Hepatocyte (in vitro differentiated cells): ENCODE results near the gene ORAI2. TPM values are rescaled to one million over a fixed set of nuclear protein-coding genes. Genes with fewer than 3 reads are reported as not detected.
A peak's percentile ranks its signal among the peaks of the same experiment; 100 is the strongest.

Source experiments
- DNase-seq: peaks from one replicate; pipeline ENCODE4 v3.0.0-alpha.2; 2016; ENCODE audit warnings: low spot score
- H2AFZ ChIP-seq: fragments of 200-600 bp; sonication (generic); 2 replicates; pipeline ENCODE4 v1.6.0; 2016; ENCODE audit warnings: antibody characterized with exemption, mild to moderate bottlenecking
- H3K27ac ChIP-seq: fragments of 200-600 bp; sonication (generic); 2 replicates; pipeline ENCODE4 v1.5.1; 2016; ENCODE audit warnings: mild to moderate bottlenecking
- H3K27me3 ChIP-seq: fragments of 200-600 bp; sonication (generic); 2 replicates; pipeline ENCODE4 v1.6.1; 2016
- H3K36me3 ChIP-seq: fragments of 200-600 bp; sonication (generic); replicated peaks from 2 replicates; pipeline ENCODE4 v1.5.1; 2016; ENCODE audit warnings: low read depth; ENCODE audit not compliant: insufficient read depth
- H3K4me1 ChIP-seq: fragments of 200-600 bp; sonication (generic); 2 replicates; pipeline ENCODE4 v1.5.1; 2016; ENCODE audit warnings: mild to moderate bottlenecking, moderate library complexity; ENCODE audit not compliant: insufficient read depth
- H3K4me2 ChIP-seq: fragments of 200-600 bp; sonication (generic); 2 replicates; pipeline ENCODE4 v1.6.0; 2016
- H3K4me3 ChIP-seq: fragments of 200-600 bp; sonication (generic); 2 replicates; pipeline ENCODE4 v1.5.1; 2016; ENCODE audit warnings: mild to moderate bottlenecking
- H3K79me2 ChIP-seq: fragments of 200-600 bp; sonication (generic); 2 replicates; pipeline ENCODE4 v1.6.0; 2017; ENCODE audit warnings: mild to moderate bottlenecking
- H3K9me2 ChIP-seq: fragments of 200-600 bp; sonication (generic); replicated peaks from 2 replicates; pipeline ENCODE4 v1.6.0; 2017; ENCODE audit warnings: mild to moderate bottlenecking; ENCODE audit not compliant: insufficient read depth
- H3K9me3 ChIP-seq: fragments of 200-600 bp; sonication (generic); 2 replicates; pipeline ENCODE4 v1.5.1; 2016; ENCODE audit warnings: low read depth, mild to moderate bottlenecking
- H4K20me1 ChIP-seq: fragments of 200-600 bp; sonication (generic); 2 replicates; pipeline ENCODE4 v1.6.0; 2016; ENCODE audit warnings: mild to moderate bottlenecking; ENCODE audit not compliant: insufficient read depth, poor library complexity, severe bottlenecking
- CTCF ChIP-seq: fragments of 200-600 bp; sonication (generic); IDR thresholded peaks from 2 replicates; pipeline ENCODE4 v1.5.1; 2016; ENCODE audit warnings: antibody characterized with exemption, mild to moderate bottlenecking; ENCODE audit not compliant: poor library complexity
- EZH2 ChIP-seq: fragments of 200-600 bp; sonication (generic); IDR thresholded peaks from 2 replicates; pipeline ENCODE4 v1.6.1; 2016; ENCODE audit warnings: antibody characterized with exemption, mild to moderate bottlenecking, borderline replicate concordance
- EZH2phosphoT487 ChIP-seq: fragments of 200-600 bp; sonication (generic); IDR thresholded peaks from one replicate; pipeline ENCODE4 v1.6.1; 2018; ENCODE audit warnings: antibody characterized with exemption, mild to moderate bottlenecking, low read depth, moderate library complexity; ENCODE audit not compliant: unreplicated experiment, severe bottlenecking
- WGBS: methylation state at CpG from one replicate; pipeline ENCODE4 v1.1.6; 2016; ENCODE audit warnings: low lambda C conversion rate; ENCODE audit errors: missing lambda C conversion rate; 5-methylcytosine and 5-hydroxymethylcytosine counted together
- polyA plus RNA-seq: library from polyadenylated mRNA; unstranded; fragments of >200 nt; fragmentation: Nextera tagmentation; extraction: Ambion mirVana; gene quantifications from 2 replicates; pipeline ENCODE4 v1.2.1, GENCODE V29; 2016
- total RNA-seq: library from RNA; depleted of rRNA; stranded (reverse); fragments of >200 nt; gene quantifications from 2 replicates; pipeline ENCODE4 v1.2.3, GENCODE V29; 2014

ORAI2 gene
- total and polyA plus RNA-seq, 2 experiments from 2014 or later: 33.6 to 41.9 TPM

GRCh38 chr7:102464577-102465280 lies 31.4 kb downstream of the ORAI2 start, which contains the start of the genes ALKBH4 and LRWD1:
Gene ALKBH4 (minus strand): TSS chr7:102464863. CDS start chr7:102464836, 27 bp downstream.
Gene LRWD1 (plus strand): TSS chr7:102464984. CDS start chr7:102465081, 97 bp downstream.
- peak within 1 kb of the TSS; percentile 96 for H2AFZ ChIP-seq
- H3K27me3 ChIP-seq: no peaks in the 10 kb centered on the region
- TF ChIP-seq CTCF: peak; percentile 9
- TF ChIP-seq EZH2: no peak
- H3K9me3 ChIP-seq: no peaks in the 10 kb centered on the region
- no peaks in the 10 kb centered on the region for H3K36me3 ChIP-seq
- no peaks in the 10 kb centered on the region for H3K9me2 ChIP-seq
- peak within 1 kb of the TSS; percentile 93 for H3K4me2 ChIP-seq
- peaks cover 7% of the 10 kb centered on the region for H3K4me1 ChIP-seq
- H3K79me2 ChIP-seq: peaks cover 27% of the 10 kb centered on the region
- H3K27ac ChIP-seq: no peak within 1 kb of the TSS
- peak within 1 kb of the TSS; percentile 85 for H3K4me3 ChIP-seq
- peak; percentile 97 for DNase-seq
- H4K20me1 ChIP-seq: no peaks in the 10 kb centered on the region
- 2% methylated on average over 33 of the region's 81 CpGs for WGBS

GRCh38 chr7:102466097-102466496 lies 32.7 kb downstream of the ORAI2 start:
- Histone ChIP-seq H2AFZ (no peak overlapping the region), H3K4me1 (peaks cover 7% of the 10 kb centered on the region), H3K9me2 (no peaks in the 10 kb centered on the region), H4K20me1 (no peaks in the 10 kb centered on the region), H3K4me3 (no peak overlapping the region), H3K9me3 (no peaks in the 10 kb centered on the region), H3K36me3 (no peaks in the 10 kb centered on the region), H3K4me2 (peak overlapping the region; percentile 86), H3K27ac (no peak overlapping the region), H3K27me3 (no peaks in the 10 kb centered on the region), H3K79me2 (peaks cover 27% of the 10 kb centered on the region)
- WGBS: 95% methylated on average over 7 of the region's 7 CpGs
- no peak for TF ChIP-seq EZH2
- TF ChIP-seq CTCF: no peak
- no peak for TF ChIP-seq EZH2phosphoT487
- no peak for DNase-seq

- no peaks in the 10 kb centered on the region for H3K9me3 ChIP-seq
- 96% methylated on average over 24 of the region's 24 CpGs for WGBS
- no peaks in the 10 kb centered on the region for H4K20me1 ChIP-seq
- DNase-seq: no peak
- peaks cover 16% of the 10 kb centered on the region for H3K79me2 ChIP-seq
- no peaks in the 10 kb centered on the region for H3K36me3 ChIP-seq
- no peaks in the 10 kb centered on the region for H3K9me2 ChIP-seq
- no peak overlapping the region for H3K4me2 ChIP-seq
- peaks cover 7% of the 10 kb centered on the region for H3K4me1 ChIP-seq
- H3K27me3 ChIP-seq: no peaks in the 10 kb centered on the region
- no peak overlapping the region for H2AFZ ChIP-seq
- no peak for TF ChIP-seq CTCF
- no peak for TF ChIP-seq EZH2phosphoT487
- no peak overlapping the region for H3K27ac ChIP-seq
- H3K4me3 ChIP-seq: no peak overlapping the region
These were observed 34.5 kb downstream of the ORAI2 start for GRCh38 chr7:102467581-102468477.
